ENCODE results near the gene PRPSAP1. TPM values are rescaled to one million over a fixed set of nuclear protein-coding genes. Genes with fewer than 3 reads are reported as not detected.

Gene PRPSAP1
- polyA plus RNA-seq, 3 donors, result 45.8 to 58.2 (median 51.2) TPM

GRCh38 chr17:76275382-76276068 is 78.2 kb downstream of the PRPSAP1 start:
- H3K27ac Mint-ChIP-seq, result peak overlapping the region in 1 of 7 donors; percentile 50
- H3K4me3 Mint-ChIP-seq, result no peak overlapping the region
- peaks cover 3 to 4% of the 10 kb centered on the region in 2 donors for H3K36me3 ChIP-seq (replicated peaks in 1 of 2; ENCODE audit: control insufficient read depth in 1 of 2, insufficient read depth in 2 of 2, low read length in 2 of 2)
- no peaks in the 10 kb centered on the region for H3K9me3 Mint-ChIP-seq
- H3K4me3 ChIP-seq (replicated peaks in 1 of 3; ENCODE audit: low read depth in 2 of 3, low read length in 3 of 3), result no peak overlapping the region
- intact Hi-C loops (cut with micrococcal nuclease), result loop anchor here in 1 of 2 donors (5.0 to 10.0 kb wide), 2 partner anchors 33 to 51 kb away; partner anchors contain the start of gene RNF157
- peaks cover 5 to 8% of the 10 kb centered on the region in 2 donors for H3K36me3 Mint-ChIP-seq
- peaks cover 7% of the 10 kb centered on the region for H3K79me2 ChIP-seq (ENCODE audit: insufficient read depth, low read length)
- no peak overlapping the region for H3K9ac ChIP-seq (ENCODE audit: insufficient read depth, low read length, poor library complexity, severe bottlenecking)
- WGBS (ENCODE audit: insufficient coverage), result 88% methylated on average over 18 of the region's 22 CpGs
- TF ChIP-seq CTCF (IDR thresholded peaks at IDR 0.05), result no peak
- no peaks in the 10 kb centered on the region for H3K9me3 ChIP-seq (replicated peaks in 1 of 2; ENCODE audit: control insufficient read depth in 1 of 2, insufficient read depth in 1 of 2, low read length in 2 of 2)
- H3K27ac ChIP-seq (ENCODE audit: low read depth in 1 of 2, low read length in 2 of 2), result no peak overlapping the region
- peaks cover 26% of the 10 kb centered on the region for H3K4me1 Mint-ChIP-seq
- H3K27me3 Mint-ChIP-seq (ENCODE audit: low read depth in 3 of 3), result peaks cover 0 to 5% (median 4%) of the 10 kb centered on the region in 3 donors
- no peaks in the 10 kb centered on the region for H3K27me3 ChIP-seq (ENCODE audit: control insufficient read depth in 2 of 2, insufficient read depth in 2 of 2, low read length in 2 of 2)
- DNase-seq, result peak in 1 of 3 donors; percentile 10
- H3K4me1 ChIP-seq (ENCODE audit: control insufficient read depth in 1 of 2, insufficient read depth in 2 of 2, low read length in 2 of 2), result peaks cover 34 to 37% of the 10 kb centered on the region in 2 donors
- H2AFZ ChIP-seq (ENCODE audit: insufficient read depth, low read depth, low read length, poor library complexity, severe bottlenecking), result no peak overlapping the region
- H4K20me1 ChIP-seq (ENCODE audit: insufficient read depth, low read length), result peaks cover 6% of the 10 kb centered on the region
- H3K4me2 ChIP-seq (replicated peaks; ENCODE audit: extremely low read depth, low read length, poor library complexity, severe bottlenecking), result no peak overlapping the region

- DNase-seq, result no peak
- no peak overlapping the region for H2AFZ ChIP-seq (ENCODE audit: insufficient read depth, low read depth, low read length, poor library complexity, severe bottlenecking)
- peak overlapping the region; percentile 5 for H3K4me2 ChIP-seq (replicated peaks; ENCODE audit: extremely low read depth, low read length, poor library complexity, severe bottlenecking)
- H3K27me3 ChIP-seq (ENCODE audit: control insufficient read depth in 2 of 2, insufficient read depth in 2 of 2, low read length in 2 of 2), result no peaks in the 10 kb centered on the region
- no peaks in the 10 kb centered on the region for H3K9me3 ChIP-seq (replicated peaks in 1 of 2; ENCODE audit: control insufficient read depth in 1 of 2, insufficient read depth in 1 of 2, low read length in 2 of 2)
- no peak overlapping the region for H3K4me3 Mint-ChIP-seq
- H3K4me3 ChIP-seq (replicated peaks in 1 of 3; ENCODE audit: low read depth in 2 of 3, low read length in 3 of 3), result no peak overlapping the region
- H3K27ac Mint-ChIP-seq, result no peak overlapping the region
- TF ChIP-seq CTCF (IDR thresholded peaks at IDR 0.05), result no peak
- H3K9me3 Mint-ChIP-seq, result no peaks in the 10 kb centered on the region
- peaks cover 0 to 3% (median 0%) of the 10 kb centered on the region in 3 donors for H3K27me3 Mint-ChIP-seq (ENCODE audit: low read depth in 3 of 3)
- H3K36me3 ChIP-seq (replicated peaks in 1 of 2; ENCODE audit: control insufficient read depth in 1 of 2, insufficient read depth in 2 of 2, low read length in 2 of 2), result peaks cover 9 to 11% of the 10 kb centered on the region in 2 donors
- intact Hi-C loops (cut with micrococcal nuclease), result loop anchor here in 1 of 2 donors (10.0 kb wide), 1 partner anchor 50 kb away; no protein-coding TSS in a partner anchor
- peaks cover 38 to 45% of the 10 kb centered on the region in 2 donors for H3K4me1 ChIP-seq (ENCODE audit: control insufficient read depth in 1 of 2, insufficient read depth in 2 of 2, low read length in 2 of 2)
- WGBS (ENCODE audit: insufficient coverage), result 82% methylated on average over 14 of the region's 21 CpGs
- H3K79me2 ChIP-seq (ENCODE audit: insufficient read depth, low read length), result peaks cover 14% of the 10 kb centered on the region
- peaks cover 12 to 13% of the 10 kb centered on the region in 2 donors for H3K36me3 Mint-ChIP-seq
- H4K20me1 ChIP-seq (ENCODE audit: insufficient read depth, low read length), result peaks cover 14% of the 10 kb centered on the region
- H3K4me1 Mint-ChIP-seq, result peaks cover 34% of the 10 kb centered on the region
- H3K9ac ChIP-seq (ENCODE audit: insufficient read depth, low read length, poor library complexity, severe bottlenecking), result no peak overlapping the region
- no peak overlapping the region for H3K27ac ChIP-seq (ENCODE audit: low read depth in 1 of 2, low read length in 2 of 2)
Measured at GRCh38 chr17:76274112-76274956, 79.4 kb downstream of the PRPSAP1 start.
